ENCODE results near the gene AGMO. TPM values are rescaled to one million over a fixed set of nuclear protein-coding genes. Genes with fewer than 3 reads are reported as not detected.

The AGMO gene
- polyA plus RNA-seq, 1 experiment = not detected

DNA sequence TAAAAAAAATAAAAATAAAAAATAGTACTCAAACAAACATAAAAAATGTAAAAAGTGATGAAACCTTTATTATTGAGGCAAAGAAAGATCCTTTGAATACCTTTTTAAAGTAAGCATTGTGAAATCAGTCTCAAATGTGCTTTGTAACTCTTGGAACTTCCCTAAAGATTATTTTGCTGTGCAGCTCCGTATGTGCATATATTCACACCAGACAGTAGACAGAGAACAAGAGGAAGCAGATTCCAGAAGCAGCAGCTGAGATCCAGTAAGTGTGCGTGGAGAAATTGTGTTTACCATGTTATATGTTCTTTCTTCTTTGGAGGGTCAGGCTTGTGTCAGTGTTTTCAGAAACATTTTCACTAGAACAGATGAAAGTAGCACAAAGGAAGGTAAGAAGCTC lies 324.9 kb downstream of the AGMO start:
- POLR2A ChIA-PET = no interaction called here

DNA sequence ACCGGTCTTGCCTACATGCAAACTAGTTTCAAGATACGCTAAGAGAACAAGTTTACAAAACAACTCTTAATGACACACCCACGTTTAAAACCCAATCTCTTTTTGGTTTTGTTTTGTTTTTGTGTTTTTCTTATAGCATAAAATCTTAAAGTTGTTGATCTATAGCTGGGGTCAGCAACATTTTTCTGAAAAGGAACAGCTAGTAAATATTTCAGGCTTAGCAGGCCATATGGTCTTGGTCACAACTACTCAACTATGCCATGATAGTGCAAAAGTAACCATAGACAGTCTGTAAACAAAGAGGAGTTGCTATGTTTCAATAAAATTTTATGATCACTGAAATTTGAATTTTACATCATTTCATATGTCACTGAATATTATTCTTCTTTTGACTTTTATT lies 327.4 kb downstream of the AGMO start:
- TF ChIP-seq, protein P1, sequence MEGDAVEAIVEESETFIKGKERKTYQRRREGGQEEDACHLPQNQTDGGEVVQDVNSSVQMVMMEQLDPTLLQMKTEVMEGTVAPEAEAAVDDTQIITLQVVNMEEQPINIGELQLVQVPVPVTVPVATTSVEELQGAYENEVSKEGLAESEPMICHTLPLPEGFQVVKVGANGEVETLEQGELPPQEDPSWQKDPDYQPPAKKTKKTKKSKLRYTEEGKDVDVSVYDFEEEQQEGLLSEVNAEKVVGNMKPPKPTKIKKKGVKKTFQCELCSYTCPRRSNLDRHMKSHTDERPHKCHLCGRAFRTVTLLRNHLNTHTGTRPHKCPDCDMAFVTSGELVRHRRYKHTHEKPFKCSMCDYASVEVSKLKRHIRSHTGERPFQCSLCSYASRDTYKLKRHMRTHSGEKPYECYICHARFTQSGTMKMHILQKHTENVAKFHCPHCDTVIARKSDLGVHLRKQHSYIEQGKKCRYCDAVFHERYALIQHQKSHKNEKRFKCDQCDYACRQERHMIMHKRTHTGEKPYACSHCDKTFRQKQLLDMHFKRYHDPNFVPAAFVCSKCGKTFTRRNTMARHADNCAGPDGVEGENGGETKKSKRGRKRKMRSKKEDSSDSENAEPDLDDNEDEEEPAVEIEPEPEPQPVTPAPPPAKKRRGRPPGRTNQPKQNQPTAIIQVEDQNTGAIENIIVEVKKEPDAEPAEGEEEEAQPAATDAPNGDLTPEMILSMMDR (IDR thresholded peaks at IDR 0.05; ENCODE audit: insufficient read depth, low read depth, low read length) = no peak
- no peak for DNase-seq (ENCODE audit: low read depth)
- POLR2A ChIA-PET = no interaction called here
- Histone ChIP-seq H3K27me3 (ENCODE audit: control insufficient read depth, insufficient read depth, low read length) (no peaks in the 10 kb centered on the region), H3K4me3 (ENCODE audit: low read depth, low read length) (no peak overlapping the region), H3K36me3 (ENCODE audit: control insufficient read depth, insufficient read depth, low read length) (no peaks in the 10 kb centered on the region)
- CTCF ChIA-PET = no interaction called here

More for the DNA sequence above, 324.9 kb downstream of the AGMO start:
- CTCF ChIA-PET = no interaction called here
- TF ChIP-seq, protein P1 (IDR thresholded peaks at IDR 0.05; ENCODE audit: insufficient read depth, low read depth, low read length) = no peak
- no peaks in the 10 kb centered on the region for H3K27me3 ChIP-seq (ENCODE audit: control insufficient read depth, insufficient read depth, low read length)
- no peak for DNase-seq (ENCODE audit: low read depth)
- H3K36me3 ChIP-seq (ENCODE audit: control insufficient read depth, insufficient read depth, low read length) = no peaks in the 10 kb centered on the region
- H3K4me3 ChIP-seq (ENCODE audit: low read depth, low read length) = no peak overlapping the region

DNA sequence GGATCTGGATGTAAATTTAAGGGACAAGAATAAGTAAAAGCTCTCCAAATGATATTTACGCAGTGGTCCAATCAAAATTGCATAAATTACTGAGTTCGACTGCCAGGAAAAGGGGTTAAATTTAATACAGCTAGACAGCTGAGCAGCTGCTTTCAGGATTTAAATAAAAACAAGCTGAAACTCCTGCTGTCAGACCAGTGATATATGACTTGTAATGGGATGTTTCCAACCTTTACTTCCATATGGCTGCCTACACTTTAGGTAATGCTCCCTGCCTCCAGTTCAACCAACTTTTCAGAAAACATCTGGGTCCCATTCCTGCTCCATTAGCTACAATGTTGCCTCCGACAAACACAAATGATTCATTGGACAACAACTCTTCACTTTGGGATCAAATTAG lies 333.0 kb downstream of the AGMO start:
- DNase-seq (ENCODE audit: low read depth) = no peak
- H3K27me3 ChIP-seq (ENCODE audit: control insufficient read depth, insufficient read depth, low read length) = no peaks in the 10 kb centered on the region
- H3K4me3 ChIP-seq (ENCODE audit: low read depth, low read length) = no peak overlapping the region
- TF ChIP-seq, protein P1 (IDR thresholded peaks at IDR 0.05; ENCODE audit: insufficient read depth, low read depth, low read length) = no peak
- ChIA-PET POLR2A (no interaction called here), CTCF (no interaction called here)
- H3K36me3 ChIP-seq (ENCODE audit: control insufficient read depth, insufficient read depth, low read length) = no peaks in the 10 kb centered on the region

DNA sequence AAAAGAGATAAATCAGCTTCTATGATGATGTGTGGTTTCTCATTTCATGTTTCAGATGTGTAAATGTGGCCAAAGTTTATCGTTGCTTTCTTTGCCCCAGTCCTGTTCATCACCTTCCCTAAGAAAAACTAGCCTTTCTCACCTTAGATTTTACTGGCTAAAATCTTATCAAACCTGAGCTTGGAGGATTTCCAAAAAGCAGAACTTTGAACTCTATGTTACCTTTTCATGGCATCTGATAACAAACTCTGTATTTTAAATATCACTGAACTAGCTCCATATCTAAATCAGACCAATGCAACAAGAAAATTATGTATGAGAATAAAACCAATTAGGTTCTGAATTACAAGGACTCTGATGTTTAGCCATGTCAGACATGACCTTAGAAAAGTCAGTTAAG lies 335.8 kb downstream of the AGMO start:
- Histone ChIP-seq H3K4me3 (ENCODE audit: low read depth, low read length) (no peak overlapping the region), H3K27me3 (ENCODE audit: control insufficient read depth, insufficient read depth, low read length) (no peaks in the 10 kb centered on the region), H3K36me3 (ENCODE audit: control insufficient read depth, insufficient read depth, low read length) (no peaks in the 10 kb centered on the region)
- DNase-seq (ENCODE audit: low read depth) = no peak
- ChIA-PET POLR2A (no interaction called here), CTCF (no interaction called here)
- TF ChIP-seq, protein P1 (IDR thresholded peaks at IDR 0.05; ENCODE audit: insufficient read depth, low read depth, low read length) = no peak

DNA sequence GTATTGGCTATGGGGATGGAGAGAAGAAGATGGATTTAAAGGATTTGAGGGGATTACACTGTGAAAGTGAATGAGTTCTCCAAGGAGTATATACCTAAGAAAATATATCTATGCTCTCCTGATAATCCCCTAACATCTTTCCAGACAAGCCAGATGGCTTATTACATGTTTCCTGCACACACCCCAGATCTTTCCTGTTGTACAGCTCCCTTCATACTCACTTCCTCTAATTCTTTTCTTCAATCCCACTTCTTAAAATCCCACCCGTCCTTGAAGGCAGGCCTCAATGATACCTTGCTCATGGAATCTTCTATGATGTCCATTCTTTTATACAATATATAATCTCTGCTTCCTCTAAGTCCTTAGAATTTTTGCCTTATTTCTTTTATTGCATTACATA lies 342.1 kb downstream of the AGMO start:
- POLR2A ChIA-PET = no interaction called here
- no peaks in the 10 kb centered on the region for H3K36me3 ChIP-seq (ENCODE audit: control insufficient read depth, insufficient read depth, low read length)
- CTCF ChIA-PET = no interaction called here
- no peaks in the 10 kb centered on the region for H3K27me3 ChIP-seq (ENCODE audit: control insufficient read depth, insufficient read depth, low read length)
- no peak overlapping the region for H3K4me3 ChIP-seq (ENCODE audit: low read depth, low read length)
- TF ChIP-seq, protein P1 (IDR thresholded peaks at IDR 0.05; ENCODE audit: insufficient read depth, low read depth, low read length) = no peak
- no peak for DNase-seq (ENCODE audit: low read depth)
